Measurements from ENCODE around the gene DLST.

Gene DLST

DNA sequence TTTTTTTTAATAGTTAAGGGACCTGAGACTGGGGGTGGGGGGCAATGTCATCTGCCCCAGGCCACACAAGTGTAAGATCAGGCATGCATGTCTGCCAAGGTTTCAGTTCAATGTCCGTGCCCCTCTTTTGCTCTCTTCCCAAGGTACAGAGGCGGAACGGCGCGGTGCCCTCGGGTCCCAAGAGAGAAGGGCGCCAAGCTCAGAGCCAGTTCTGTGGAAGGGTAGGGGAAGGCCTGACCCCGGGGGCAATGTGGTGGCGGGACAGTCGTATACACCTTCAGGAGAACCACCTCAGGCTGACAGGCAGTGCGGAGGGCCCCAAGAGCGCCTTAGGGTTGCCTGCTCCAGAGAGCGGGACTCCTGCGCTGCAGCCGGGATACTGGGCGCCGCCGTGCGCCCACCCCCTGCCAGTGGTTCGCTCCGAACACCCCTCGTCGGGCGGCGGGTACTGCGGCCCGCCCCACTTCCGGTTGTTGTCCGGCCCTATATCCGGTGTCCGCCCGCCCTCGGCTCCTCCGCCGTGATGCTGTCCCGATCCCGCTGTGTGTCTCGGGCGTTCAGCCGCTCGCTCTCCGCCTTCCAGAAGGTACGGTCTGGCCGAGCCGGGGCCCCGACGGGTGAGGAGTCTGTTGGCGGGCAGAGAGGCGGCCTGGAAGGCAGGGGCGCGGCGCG, at the start of gene DLST:
Gene DLST (plus strand): TSS at position 486 of the 672 bp plus-strand sequence. CDS start 38 bp downstream, at position 524.
- no peak for FAIRE-seq

DNA sequence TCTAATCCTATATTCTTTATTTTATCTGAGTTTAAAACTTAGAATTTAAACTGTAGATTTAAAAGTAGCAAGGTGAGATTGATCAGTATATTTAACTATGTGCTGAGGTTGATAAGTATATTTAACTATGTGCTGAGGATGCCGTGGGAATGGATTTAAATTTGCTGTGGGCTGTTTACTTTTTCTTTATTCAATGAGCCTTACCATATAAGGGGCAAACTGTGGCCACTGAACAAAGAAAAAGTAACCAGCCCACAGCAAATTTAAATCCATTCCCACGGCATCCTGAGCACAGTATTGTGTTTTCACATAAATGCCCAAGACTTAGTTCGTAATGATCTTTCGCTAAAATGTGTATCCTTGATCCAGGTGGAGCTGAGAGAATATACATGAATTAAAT, 48.9 kb upstream of the DLST start:
- no peak for FAIRE-seq

DNA sequence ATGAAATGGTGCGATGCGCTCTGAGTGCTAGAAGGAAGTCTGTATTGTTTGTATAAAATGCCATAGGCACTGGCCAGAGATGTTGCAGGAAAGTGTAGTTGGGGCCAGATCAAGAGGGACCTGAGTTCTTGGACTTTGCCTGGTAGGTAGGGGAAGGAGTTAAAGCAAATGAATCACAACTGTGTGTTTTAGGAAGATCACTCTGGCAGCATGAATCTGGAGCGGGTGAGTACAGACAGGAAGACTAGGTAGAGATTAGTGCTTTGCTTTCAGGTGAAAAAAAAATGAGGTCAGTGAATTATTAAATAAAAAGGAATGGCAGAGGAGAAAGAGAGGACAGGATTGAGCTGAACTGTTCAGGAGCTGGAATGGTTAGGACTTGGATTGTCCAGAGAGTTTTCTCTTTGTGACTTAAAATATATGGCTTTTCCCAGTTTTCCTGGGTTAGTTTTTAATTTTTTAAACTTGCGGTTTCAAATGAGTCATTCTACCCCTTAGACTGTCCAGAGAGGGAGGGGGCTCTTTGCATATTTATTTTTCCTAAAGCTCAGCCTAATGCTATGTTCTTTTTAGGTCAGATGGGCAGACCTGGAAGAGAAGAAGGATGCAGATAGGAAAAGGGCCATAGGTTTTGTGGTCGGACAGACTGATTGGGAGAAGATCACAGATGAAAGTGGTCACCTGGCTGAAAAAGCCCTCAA, 46.9 kb upstream of the DLST start:
- FAIRE-seq: no peak

DNA sequence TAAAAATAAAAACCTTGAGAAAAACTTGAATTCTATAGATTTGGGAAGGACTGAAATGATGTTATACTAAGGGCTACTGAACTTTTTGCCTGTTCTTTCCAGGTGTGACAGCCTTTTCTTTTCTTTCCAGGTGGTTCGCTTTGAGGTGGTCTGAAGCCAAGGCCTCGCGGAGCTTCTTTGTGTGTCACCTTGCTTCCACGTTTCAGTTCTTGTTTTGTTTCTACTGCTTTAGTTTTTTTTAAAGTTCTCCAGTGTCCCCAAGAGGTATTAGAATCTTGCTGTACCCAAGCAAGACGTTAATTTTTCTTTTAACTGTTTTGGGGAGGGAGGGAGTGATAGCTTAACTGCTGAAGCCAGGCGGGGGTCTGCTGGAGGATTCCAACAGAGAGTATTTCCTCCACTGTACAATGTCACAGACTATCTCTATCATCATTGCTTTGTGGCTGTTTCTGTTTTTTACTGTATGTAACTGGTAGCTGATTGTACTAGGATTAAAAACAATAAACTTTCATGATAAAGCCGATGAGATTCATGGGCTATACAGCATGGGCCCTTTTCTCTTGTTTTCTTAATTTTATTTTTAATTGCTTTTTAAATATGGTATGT, 46.0 kb upstream of the DLST start:
- no peak for FAIRE-seq

DNA sequence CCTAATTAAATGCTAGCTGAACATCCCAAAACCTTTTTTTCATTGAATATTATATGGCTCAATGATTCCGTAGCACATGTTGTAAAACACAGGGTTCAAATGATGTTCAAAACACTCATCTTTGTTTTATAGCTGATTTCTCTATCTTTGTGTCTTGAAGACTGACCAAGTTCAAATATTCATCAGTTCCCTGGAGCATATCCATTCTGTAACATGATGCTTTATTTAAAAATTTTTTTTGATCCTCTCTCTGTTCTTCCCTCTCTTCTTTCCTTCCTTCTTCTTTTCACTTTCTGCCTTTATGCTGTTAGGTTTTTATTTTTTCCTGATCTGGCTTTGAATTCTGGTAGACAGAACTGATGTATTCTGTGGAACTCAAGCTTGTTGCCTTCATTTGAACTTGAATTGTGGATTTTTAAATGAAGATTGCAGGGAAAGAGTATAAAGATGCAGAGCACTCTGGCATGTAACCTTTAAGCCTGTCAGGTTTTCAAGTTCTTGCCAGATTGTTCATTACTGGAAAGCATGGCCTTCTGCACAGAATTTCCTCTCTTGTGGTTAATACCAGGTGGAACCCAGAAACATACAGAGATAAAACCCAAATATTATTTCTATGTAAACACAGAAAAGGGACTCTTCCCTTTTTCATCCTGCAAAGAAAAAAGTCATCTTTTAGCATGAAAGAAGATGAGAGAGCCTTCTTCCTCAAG, 45.3 kb upstream of the DLST start:
- FAIRE-seq: no peak

DNA sequence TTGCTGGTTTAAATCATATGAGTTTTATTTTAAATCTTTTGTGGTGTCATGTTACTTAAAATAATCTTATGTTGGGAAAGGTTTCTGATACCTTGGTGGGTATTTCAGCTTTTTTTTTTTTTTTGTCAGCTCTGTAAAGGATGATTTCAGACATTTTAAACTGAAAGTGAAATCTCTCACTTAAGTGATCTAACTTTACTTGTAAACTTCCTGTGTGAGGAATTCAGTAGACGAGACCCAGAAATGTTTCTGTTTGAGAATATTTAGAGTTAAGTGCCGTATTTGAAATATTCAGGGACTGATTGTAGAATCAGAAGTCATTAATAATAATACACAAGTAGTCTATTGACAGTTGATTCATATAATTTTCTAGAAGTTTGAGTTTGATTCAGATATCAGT, 43.5 kb upstream of the DLST start:
- FAIRE-seq: no peak

DNA sequence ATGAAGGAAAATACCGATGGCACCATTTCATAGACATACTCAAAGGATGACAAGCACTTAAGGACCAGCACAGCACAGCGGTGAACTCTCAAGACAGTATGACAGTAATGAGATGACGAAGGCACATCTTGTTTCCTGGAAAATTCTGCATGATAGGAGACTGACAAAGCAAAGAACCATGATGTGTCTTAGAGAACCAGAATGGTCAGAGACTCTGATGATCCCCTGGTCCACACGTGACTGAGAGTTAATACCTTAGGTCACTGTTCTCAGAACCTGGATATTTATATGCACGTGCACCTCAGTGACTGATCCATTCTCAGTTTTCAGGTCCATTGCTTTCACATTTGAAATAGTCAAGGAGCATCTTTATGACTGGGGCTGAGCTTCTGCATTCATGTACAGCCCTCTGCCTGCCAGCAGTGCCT, 41.1 kb upstream of the DLST start:
- no peak for FAIRE-seq

DNA sequence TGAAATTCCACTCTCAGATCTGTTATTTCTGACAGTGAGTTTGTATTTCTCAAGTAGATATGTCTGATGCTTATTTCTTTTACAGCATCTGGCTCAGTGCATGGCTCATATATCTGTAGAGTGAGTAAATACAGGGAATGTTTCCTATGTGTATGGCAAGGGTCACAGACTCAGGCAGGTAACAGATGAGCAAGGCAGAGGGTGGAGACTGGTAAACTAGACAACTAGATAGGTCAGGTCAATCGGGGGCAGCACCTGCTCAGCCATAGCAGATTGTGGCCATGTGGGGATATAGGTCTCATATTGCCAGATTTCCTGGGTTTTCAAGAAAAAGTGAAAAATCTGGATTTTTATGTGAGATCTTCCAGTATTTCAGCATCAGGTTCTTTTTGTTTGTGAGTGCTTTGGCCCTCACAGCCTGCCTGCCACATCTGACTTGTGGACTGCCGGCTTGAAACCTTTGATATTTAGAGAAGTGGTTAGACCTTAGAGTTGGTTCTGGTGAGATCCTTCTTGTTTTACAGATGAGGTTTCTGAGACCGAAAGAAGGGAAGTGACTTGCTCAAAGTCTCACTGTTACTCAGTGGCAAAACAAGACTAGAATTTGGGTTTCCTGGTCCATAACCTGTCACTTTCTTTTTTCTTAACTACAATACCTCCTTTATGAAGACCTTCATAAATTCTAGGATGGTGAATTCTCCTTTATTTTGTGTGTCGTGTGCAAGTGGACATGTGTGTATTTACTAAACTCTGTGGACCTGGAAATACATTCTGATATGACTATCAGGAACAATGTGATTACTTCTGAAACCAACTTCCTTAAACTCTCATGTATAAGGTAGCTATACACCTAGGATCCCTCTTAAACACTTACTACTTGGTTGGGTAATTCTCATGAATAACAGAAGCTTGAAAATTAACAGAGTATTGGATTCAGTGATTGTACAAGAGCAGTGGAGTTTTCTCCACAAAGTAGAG, 40.2 kb upstream of the DLST start:
- no peak for FAIRE-seq

DNA sequence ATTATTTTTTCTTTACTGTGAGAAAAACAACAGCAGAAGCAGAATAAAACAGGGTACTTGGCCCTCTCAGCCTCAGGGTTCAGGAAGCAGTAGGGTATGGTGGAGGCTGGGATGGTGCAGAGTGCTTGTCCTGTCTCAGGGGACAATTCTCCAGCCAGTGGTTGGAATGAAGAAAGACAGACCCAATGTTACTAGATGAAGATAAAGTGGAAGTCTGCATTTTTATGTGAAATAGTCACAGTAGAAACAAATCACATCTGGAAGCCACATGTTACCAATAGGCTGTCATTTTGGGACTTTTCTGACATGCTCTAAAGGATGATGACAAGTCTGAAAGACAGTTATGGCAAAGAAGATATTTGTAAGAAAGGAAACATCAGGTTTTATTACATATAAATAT, 38.1 kb upstream of the DLST start:
- FAIRE-seq: no peak

DNA sequence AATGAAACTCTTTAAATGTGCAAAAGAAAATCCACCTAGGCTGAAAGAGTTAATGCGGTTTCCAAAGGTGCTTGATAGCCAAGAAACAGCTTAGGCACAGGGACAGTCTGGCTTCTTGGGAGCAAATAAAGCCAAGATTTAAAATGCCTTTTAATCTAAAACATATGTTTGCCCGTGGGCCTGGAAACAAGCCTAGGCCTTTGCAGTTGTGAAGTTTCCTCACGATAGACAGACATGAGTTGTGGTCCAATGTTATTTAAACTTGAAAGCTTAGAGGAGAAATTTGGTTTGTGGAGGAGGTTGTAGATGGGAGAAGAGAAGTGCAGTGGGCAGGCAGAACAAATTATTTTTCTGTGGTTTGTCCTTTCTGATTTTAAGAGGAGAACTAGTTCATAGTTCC, 35.5 kb upstream of the DLST start:
- FAIRE-seq: no peak

DNA sequence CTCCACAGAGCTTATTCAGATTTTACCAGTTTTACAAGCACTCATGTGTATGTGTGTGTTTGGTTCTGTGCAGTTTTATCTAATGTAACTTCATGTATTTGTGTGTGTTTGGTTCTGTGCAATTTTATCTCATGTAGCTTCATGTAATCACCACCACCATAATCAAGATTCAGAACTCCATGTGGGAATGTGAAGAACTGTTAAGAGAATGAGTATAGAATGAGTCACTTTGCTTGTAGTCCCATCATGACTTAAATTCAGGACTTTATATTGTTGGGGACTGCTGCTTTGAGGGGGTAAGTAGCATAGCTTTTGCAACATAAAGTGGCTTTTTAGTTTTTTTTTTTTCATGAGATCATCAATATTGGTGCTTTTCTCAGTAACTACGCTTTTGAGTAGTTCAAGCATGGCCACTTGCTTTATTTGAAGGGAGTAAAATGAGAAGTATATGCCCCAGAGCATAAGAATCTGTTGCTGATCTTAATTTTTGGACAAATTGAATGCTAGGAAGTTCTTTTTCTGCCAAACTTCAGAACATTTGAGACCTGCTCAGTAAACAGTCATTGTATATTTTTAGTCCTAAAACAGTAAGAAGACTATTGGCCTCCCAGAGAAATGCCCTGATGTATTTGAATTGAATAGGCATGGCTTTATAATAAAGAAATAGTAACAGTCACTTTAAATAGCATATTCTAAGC, 34.6 kb upstream of the DLST start:
- FAIRE-seq: no peak

DNA sequence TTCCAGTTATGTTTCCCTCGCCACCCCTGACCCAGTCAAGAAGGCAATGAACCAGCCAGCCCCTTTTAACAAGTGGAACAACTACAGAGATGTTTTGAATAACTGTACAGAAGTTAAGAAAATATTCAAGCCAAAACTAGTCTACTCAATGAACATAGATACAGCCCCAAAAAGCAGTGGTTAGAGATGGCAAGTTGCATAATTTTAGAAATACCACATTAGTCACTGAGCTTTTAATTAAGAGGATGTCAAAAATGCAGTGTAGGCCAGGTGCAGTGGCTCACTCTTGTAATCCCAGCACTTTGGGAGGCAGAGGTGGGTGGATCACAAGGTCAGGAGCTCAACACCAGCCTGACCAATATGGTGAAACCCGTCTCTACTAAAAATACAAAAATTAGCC, 32.9 kb upstream of the DLST start:
- FAIRE-seq: no peak

DNA sequence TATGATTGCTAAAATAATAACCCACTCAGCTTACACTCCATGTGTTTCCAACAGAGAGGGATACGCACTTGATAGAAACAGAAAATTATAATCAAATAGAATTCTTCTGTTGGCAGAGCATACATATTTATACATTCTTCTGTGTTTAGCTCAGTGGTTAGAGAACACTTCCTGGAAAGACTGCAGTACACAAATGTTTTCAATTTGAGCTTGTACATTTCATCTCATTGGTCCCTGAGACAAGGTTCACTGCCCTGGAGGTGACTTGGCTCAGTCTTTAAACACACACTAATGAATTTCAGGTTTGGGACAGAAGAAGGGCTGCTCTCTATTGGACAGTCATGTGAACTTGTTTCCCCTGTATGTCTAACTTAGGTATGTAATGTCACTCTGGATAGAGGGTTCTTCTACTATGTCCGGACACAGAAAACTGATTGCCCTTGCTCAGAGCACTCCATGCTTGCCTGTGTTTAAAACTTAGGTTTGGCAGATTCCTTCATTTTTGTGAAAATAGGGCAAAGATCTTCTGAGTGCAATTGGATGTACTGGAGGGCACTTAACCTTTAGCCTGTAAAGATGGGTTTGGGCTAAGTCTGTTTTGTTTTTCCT, 28.7 kb upstream of the DLST start:
- FAIRE-seq: no peak

DNA sequence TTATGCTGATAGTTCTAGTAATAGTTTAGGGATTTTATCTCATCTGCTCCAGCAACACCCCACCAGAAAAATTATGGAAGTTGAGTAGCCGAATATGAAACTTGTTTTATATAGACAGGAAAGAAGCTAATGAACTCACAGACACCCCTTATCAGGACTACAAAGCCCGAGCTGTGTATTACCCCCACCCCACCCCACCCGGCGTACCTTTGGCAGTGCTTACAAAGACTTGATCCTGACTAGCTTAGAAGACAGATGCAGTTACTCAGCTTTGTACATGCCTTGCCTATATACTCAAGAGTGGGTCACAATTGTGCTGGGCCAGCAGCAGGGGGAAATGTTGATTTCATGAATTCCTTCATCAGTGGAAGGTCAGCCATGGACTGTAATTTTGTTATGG, 28.1 kb upstream of the DLST start:
- no peak for FAIRE-seq

DNA sequence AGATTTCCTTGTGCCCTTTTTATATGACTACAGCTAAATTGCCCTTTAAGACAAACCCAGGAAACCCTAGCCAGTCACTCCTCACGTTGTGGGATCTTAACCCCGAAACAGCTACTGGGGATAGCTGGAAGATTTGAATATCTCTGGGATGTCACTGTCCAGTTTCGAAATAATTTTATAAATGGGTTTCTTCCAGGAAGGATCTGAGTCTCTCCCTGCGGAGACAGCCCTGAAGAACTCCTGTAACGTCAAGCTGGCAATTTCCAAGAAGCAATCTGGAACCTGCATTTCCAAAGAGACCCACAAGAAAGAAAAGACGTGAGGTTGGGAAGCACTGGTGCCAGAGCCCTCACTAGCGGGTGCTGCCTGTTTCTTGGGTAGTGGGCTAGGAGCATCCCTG, 26.7 kb upstream of the DLST start:
- FAIRE-seq: no peak

DNA sequence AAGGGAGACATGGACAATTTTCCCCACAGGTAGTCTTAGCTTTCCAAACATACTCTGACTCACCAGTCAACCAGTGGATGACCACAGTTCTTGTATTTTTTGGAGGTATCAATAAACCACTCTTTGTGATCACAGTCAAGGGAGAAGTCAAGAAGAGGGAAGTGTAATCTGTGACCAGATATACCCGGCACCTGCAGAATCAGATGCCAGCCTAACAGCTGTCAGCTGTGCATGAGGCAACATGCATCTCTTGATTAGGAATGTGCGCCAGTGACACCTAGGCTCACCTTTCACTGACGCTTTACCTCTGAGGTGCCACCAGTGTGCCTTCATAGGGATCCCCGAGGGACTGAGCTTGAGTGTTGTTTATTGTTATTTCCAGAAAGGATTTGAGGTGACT, 25.8 kb upstream of the DLST start:
- FAIRE-seq: no peak

DNA sequence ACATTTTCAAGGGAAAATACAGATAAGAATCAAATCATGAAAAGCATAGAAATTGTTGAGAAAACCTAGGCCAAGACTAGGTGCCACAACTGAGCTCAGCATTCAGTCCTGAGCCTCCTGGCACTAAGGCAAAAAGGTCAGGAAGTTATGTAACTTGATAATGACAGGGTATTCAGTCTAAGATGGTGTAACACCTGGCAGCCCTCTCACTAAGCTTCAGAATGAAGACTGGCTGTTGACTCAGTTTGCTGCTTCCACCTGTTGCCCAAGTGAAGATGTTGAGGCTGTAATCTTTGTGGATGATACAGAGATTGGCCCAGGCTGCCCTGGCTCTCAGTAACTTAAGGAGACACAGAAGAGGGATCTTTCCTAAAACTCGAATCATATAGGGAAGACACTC, 25.4 kb upstream of the DLST start:
- FAIRE-seq: no peak

DNA sequence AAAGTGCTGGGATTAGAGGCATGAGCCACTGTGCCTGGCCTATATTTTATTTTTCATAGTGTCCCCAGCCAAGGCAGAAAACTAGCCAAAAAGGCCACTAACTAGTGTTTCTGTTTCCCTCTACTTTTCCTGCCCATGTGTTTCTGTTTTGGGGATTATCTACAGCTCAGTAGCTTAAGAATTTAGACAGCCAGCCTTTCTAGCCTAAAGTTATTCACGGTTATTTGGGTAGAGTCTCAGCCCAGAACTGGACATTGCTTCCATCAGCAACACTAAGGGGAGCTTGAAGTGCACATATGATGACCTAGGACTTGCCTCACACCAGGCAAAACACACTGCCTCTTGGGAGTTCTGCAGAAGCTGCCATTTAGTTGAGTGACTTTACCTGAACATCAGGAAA, 23.7 kb upstream of the DLST start:
- FAIRE-seq: no peak

DNA sequence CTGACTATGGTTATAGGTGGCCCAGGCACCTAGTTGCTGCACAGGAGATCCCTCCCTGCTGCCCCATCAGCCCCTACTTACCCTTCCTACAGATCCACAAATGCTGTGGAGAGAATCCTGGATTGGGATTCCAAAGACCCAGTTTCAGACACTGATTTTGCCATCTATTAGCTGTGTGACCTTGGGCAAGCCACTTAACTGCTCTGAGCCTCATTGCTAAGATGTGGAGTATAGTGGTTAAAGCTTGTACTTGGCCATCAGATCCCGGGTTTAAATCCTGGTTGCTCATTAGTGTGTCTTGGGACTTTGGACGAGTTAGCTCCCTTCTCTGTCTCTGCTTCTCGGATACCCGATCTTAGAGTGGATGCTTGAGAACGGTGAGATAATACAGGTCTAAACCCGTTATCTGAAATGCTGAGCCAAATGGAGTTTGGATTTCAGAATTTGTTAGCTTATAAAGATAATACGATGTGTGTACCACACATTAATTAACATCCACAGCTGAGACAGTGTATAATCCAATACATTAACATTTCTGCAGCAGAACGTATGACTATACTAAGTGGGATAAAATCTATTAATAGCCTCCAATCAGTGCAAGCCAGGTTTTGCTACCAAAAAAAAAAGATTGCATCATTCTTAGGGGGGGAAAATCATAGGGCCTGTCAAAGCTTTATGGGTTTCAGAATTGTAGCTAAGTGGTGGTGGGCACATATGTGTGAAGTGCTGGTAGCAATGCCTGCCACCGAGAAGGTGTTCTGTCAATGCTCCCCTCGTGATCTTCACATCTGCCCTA, 21.8 kb upstream of the DLST start:
- FAIRE-seq: no peak

DNA sequence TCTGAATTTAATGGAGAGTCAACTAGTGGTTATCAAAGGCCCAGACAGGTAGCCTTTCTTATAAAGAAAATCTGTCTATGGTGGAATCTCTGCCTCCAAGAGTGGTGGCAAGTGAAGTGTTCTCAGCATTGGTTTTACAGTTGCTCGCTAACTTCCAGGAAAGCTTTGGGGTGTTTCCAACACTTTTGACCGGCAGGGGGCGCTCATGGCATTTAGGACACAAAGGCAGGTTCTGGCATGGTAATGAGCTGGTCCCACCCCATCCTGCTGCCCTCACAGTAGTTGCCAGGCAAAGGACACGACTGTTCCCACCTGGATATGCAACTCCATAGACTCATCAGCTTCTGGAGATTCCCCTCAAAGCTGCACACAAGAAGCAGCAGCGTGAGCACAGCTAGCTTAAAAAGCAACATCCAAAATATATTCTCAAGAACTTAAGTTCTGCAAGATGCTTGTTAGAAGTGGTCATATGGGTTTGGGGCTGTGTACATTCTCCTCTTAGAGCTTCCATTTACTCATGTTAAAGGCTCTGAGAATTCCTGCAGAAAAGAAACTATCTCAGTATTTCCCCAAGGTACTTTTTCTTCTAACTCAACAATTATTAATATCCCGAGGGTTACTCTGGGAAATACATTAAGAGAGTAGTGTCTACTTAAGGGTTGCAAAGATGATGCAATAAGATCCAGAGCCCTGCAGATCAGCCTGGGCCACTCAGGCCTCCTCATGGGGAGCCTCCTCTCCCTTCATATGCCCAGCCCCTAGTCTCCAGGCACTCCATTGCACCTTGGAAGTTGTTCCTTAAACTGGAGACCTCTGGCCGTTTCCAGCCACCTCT, 20.6 kb upstream of the DLST start:
- no peak for FAIRE-seq
